Fibroblast of lung (primary cell): ENCODE data around the gene URB1. TPM values are rescaled to one million over a fixed set of nuclear protein-coding genes. Genes with fewer than 3 reads are reported as not detected.

ENCODE experiments used
- DNase-seq, 2 donors: peaks; one replicate each; pipeline versions ENCODE4 v3.0.0 to v3.0.0-alpha.2; 2010; ENCODE audit warnings: low read depth in 2 of 2
- H2AFZ ChIP-seq: 2 replicates; pipeline ENCODE4 v1.5.1; 2012; ENCODE audit warnings: low read length, control low read depth, inconsistent platforms
- H3K27ac ChIP-seq: 2 replicates; pipeline ENCODE4 v1.5.1; 2011; ENCODE audit warnings: low read length, control low read depth; ENCODE audit not compliant: insufficient read depth
- H3K27me3 ChIP-seq: 2 replicates; pipeline ENCODE4 v1.5.1; 2011; ENCODE audit warnings: mild to moderate bottlenecking, low read length; ENCODE audit not compliant: control insufficient read depth, insufficient read depth
- H3K36me3 ChIP-seq: 2 replicates; pipeline ENCODE4 v1.5.1; 2011; ENCODE audit warnings: low read length; ENCODE audit not compliant: control insufficient read depth, insufficient read depth
- H3K4me1 ChIP-seq: 2 replicates; pipeline ENCODE4 v1.5.1; 2011; ENCODE audit warnings: low read length; ENCODE audit not compliant: control insufficient read depth, insufficient read depth; ENCODE audit errors: extremely low read depth
- H3K4me2 ChIP-seq: 2 replicates; pipeline ENCODE4 v1.5.1; 2011; ENCODE audit warnings: low read length, control low read depth; ENCODE audit not compliant: insufficient read depth; ENCODE audit errors: extremely low read depth
- H3K4me3 ChIP-seq, 4 experiments: fragments of 200-600 bp in 1 of 4; sonication (generic) in 1 of 4; replicated peaks in 1 of 4; 2 replicates each; pipeline ENCODE4 v1.5.1; 2011 to 2016; ENCODE audit warnings: low read length in 4 of 4, low read depth in 3 of 4, mild to moderate bottlenecking in 3 of 4, control low read depth in 2 of 4, inconsistent platforms in 1 of 4, mixed read lengths in 1 of 4; ENCODE audit not compliant: insufficient read depth in 1 of 4; ENCODE audit errors: control extremely low read depth in 1 of 4
- H3K79me2 ChIP-seq: 2 replicates; pipeline ENCODE4 v1.5.1; 2012; ENCODE audit warnings: mild to moderate bottlenecking, low read length, inconsistent platforms; ENCODE audit not compliant: control insufficient read depth, insufficient read depth
- H3K9ac ChIP-seq: 2 replicates; pipeline ENCODE4 v1.5.1; 2011; ENCODE audit warnings: mild to moderate bottlenecking, low read length, control low read depth; ENCODE audit not compliant: insufficient read depth
- H3K9me3 ChIP-seq: 2 replicates; pipeline ENCODE4 v1.5.1; 2012; ENCODE audit warnings: low read depth, low read length; ENCODE audit not compliant: control insufficient read depth, insufficient read depth
- H4K20me1 ChIP-seq: 2 replicates; pipeline ENCODE4 v1.5.1; 2011; ENCODE audit warnings: low read length; ENCODE audit not compliant: control insufficient read depth, insufficient read depth; ENCODE audit errors: extremely low read depth
- CTCF ChIP-seq, 2 donors: IDR thresholded peaks in 1 of 2; conservative IDR thresholded peaks in 1 of 2; 1 replicate in 1 of 2; 2 replicates in 1 of 2; pipeline ENCODE4 v1.5.1; 2011 to 2012; ENCODE audit warnings: low read length in 2 of 2, control low read depth in 1 of 2, inconsistent platforms in 1 of 2, low read depth in 1 of 2, mild to moderate bottlenecking in 1 of 2
- EZH2 ChIP-seq: IDR thresholded peaks from 2 replicates; pipeline ENCODE4 v1.5.1; 2012; ENCODE audit warnings: low read length, control low read depth, mild to moderate bottlenecking; ENCODE audit errors: missing control alignments
- polyA plus RNA-seq, 2 donors: library from polyadenylated mRNA; depleted of rRNA in 1 of 2; stranded (reverse) in 1 of 2; unstranded in 1 of 2; fragments of >200 nt; gene quantifications; 2 replicates each; pipeline ENCODE4 v1.2.1, GENCODE V29; 2011 to 2012; ENCODE audit warnings: missing spikeins in 1 of 2
- total RNA-seq: library from RNA; depleted of rRNA; stranded (reverse); fragments of >200 nt; gene quantifications from 2 replicates; pipeline ENCODE4 v1.2.1, GENCODE V29; 2014

Gene URB1
- total and polyA plus RNA-seq, 2 donors (not counting 1 experiment from before 2014, with no cell fraction given), result 4.3 to 17.7 TPM

DNA sequence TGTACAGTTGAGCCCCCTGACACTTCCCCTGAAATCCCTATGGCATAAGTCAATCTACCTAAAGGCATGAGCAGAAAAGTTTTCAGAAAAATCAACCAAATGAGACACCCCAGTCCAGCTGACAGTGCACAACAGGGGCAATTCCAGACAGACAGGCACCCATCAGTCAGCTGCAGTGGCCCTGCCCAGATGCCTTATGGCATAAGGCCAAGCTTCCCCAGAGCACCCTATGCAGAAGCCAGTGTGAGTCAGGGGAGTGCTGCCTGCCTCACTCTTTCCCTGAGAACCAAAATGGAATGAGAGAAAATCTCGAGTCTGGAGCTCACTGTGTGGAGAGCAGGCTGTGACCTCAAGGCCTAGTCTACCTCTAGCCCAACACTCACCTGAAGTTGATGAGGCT lies 56.1 kb downstream of the URB1 start:
- TF ChIP-seq EZH2 (no peak), CTCF (conservative IDR thresholded peaks at IDR 0.05 in 1 of 2, IDR thresholded peaks at IDR 0.05 in 1 of 2; ENCODE audit: low read depth in 1 of 2, low read length in 2 of 2) (no peak)
- no peaks in the 10 kb centered on the region for H4K20me1 ChIP-seq
- H3K36me3 ChIP-seq, result peaks cover 25% of the 10 kb centered on the region
- peak in 1 of 2 donors; percentile 61 for DNase-seq
- H3K9ac ChIP-seq, result no peak overlapping the region
- H3K4me3 ChIP-seq, result no peak overlapping the region
- H3K9me3 ChIP-seq, result no peaks in the 10 kb centered on the region
- H3K27me3 ChIP-seq, result no peaks in the 10 kb centered on the region
- no peak overlapping the region for H3K27ac ChIP-seq
- no peak overlapping the region for H3K4me2 ChIP-seq
- H3K4me1 ChIP-seq, result no peaks in the 10 kb centered on the region
- H2AFZ ChIP-seq, result no peak overlapping the region
- no peaks in the 10 kb centered on the region for H3K79me2 ChIP-seq

GRCh38 chr21:32335601-32336575 lies 56.9 kb downstream of the URB1 start:
- Histone ChIP-seq H3K79me2 (no peaks in the 10 kb centered on the region), H3K4me1 (no peaks in the 10 kb centered on the region), H3K9me3 (no peaks in the 10 kb centered on the region), H3K27me3 (no peaks in the 10 kb centered on the region), H3K9ac (no peak overlapping the region), H3K4me3 (no peak overlapping the region), H3K27ac (no peak overlapping the region), H2AFZ (no peak overlapping the region), H3K4me2 (no peak overlapping the region), H3K36me3 (peaks cover 25% of the 10 kb centered on the region), H4K20me1 (no peaks in the 10 kb centered on the region)
- DNase-seq, result peak in 1 of 2 donors; percentile 61
- TF ChIP-seq EZH2, result no peak
- TF ChIP-seq CTCF (conservative IDR thresholded peaks at IDR 0.05 in 1 of 2, IDR thresholded peaks at IDR 0.05 in 1 of 2; ENCODE audit: low read depth in 1 of 2, low read length in 2 of 2), result no peak

DNA sequence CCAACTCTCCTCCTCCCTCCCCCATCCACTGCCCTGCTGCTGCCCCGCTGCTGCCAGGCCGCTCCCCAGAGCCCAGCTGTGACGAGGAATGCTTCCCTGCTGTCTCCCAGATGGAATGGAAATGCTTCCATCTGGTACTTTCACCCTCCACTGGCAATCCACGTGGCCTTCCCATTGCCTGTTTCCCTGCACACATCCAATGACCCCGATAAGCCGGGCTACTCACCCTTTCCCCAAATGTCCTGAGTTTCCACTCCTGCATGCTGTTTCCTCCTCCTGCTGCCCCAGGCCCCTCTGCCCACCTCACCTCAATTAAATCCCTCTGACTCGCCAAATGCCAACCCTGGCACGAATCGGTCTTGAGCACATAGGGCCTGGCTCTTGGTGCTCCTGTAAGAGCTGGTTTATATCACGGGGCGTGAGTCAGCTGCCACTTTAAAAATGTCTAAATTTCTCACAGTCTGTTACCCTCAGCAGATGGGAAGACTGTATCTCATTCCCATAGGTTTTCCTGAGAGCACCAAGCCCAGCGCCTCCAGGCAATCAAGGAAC lies 57.8 kb downstream of the URB1 start:
- Histone ChIP-seq H3K4me3 (no peak overlapping the region), H3K9me3 (no peaks in the 10 kb centered on the region), H2AFZ (no peak overlapping the region), H3K9ac (no peak overlapping the region), H4K20me1 (no peaks in the 10 kb centered on the region), H3K27ac (no peak overlapping the region), H3K27me3 (no peaks in the 10 kb centered on the region), H3K4me2 (no peak overlapping the region), H3K79me2 (no peaks in the 10 kb centered on the region), H3K36me3 (peaks cover 25% of the 10 kb centered on the region), H3K4me1 (no peaks in the 10 kb centered on the region)
- TF ChIP-seq EZH2 (no peak), CTCF (conservative IDR thresholded peaks at IDR 0.05 in 1 of 2, IDR thresholded peaks at IDR 0.05 in 1 of 2; ENCODE audit: low read depth in 1 of 2, low read length in 2 of 2) (no peak)
- peak in 1 of 2 donors; percentile 56 for DNase-seq
